Activated CD8-positive, alpha-beta T cell treated with anti-CD3 and anti-CD28 coated beads for 36 hours (primary cell): ENCODE data around the gene ST6GALNAC3. TPM values are rescaled to one million over a fixed set of nuclear protein-coding genes. Genes with fewer than 3 reads are reported as not detected.
"Not testable (repeated sequence)": the region's sequence is repeated elsewhere in the genome, so short reads cannot be mapped to it uniquely, and the experiment has no call there.

Source experiments
- ATAC-seq: fragments of 200-7000 bp; cut with Tn5 transposase; one replicate; pipeline ENCODE4 v1.10.0; 2021; ENCODE audit warnings: mild to moderate bottlenecking, moderate library complexity
- CTCF ChIA-PET: fragments of 350-600 bp; sonication (Branson Sonifier 250); formaldehyde crosslinking; loops from one replicate; lab custom pipeline; 2021; ENCODE audit warnings: antibody characterized with exemption; lab: Charles Lee
- POLR2A ChIA-PET: fragments of 350-600 bp; sonication (Branson Sonifier 250); formaldehyde crosslinking; loops from one replicate; lab custom pipeline; 2021; ENCODE audit warnings: antibody characterized with exemption; lab: Charles Lee
- DNase-seq: peaks from one replicate; pipeline ENCODE4 v3.0.0-alpha.2; 2020
- H3K27ac Mint-ChIP-seq: one replicate; pipeline ENCODE4 v1.8.0; 2021; ENCODE audit warnings: mild to moderate bottlenecking, mixed read lengths
- H3K27me3 Mint-ChIP-seq: one replicate; pipeline ENCODE4 v1.8.0; 2021; ENCODE audit warnings: mixed read lengths
- H3K36me3 Mint-ChIP-seq: one replicate; pipeline ENCODE4 v1.8.0; 2021; ENCODE audit warnings: low read depth, mixed read lengths
- H3K4me1 Mint-ChIP-seq: one replicate; pipeline ENCODE4 v1.8.0; 2021; ENCODE audit warnings: low read depth, mixed read lengths
- H3K4me3 Mint-ChIP-seq: one replicate; pipeline ENCODE4 v1.8.0; 2021; ENCODE audit warnings: mild to moderate bottlenecking, moderate library complexity, mixed read lengths
- H3K9me3 Mint-ChIP-seq: one replicate; pipeline ENCODE4 v1.8.0; 2021; ENCODE audit warnings: mixed read lengths
- intact Hi-C: fragments of 100-400 bp; cut with micrococcal nuclease; formaldehyde crosslinking; loops from one replicate; pipeline ENCODE4 v1.10.0; 2022
- total RNA-seq, 2 experiments: library from RNA; stranded (reverse); gene quantifications; one replicate each; pipeline ENCODE4 v1.2.3, GENCODE V29; 2021
- TF ChIP-seq, protein P1 (sequence below): fragments of 200-600 bp; IDR thresholded peaks from one replicate; pipeline ENCODE4 v1.8.0; 2022; ENCODE audit warnings: antibody characterized with exemption, mild to moderate bottlenecking

Gene ST6GALNAC3
- total RNA-seq, 2 experiments from 2014 or later: 2.7 to 2.9 TPM

DNA sequence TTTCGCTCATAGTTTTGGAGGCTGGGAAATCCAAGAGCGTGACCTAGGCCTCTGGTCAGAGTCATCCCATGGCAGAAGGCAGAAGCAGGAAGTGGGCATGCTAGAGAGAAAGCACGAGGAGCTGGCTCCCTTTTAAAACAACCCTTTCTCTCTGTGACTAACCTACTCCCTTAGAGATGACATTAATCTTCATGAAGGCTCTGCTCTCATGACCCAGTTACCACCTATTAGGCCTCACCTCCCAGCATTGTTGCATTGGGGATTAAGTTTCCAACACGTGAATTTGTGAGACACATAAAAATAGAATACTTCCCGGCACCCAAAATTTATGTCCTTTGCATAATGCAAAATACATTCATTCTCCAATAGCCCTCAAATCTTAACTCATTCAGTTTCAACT is 569.6 kb downstream of the ST6GALNAC3 start:
- H3K9me3 Mint-ChIP-seq: no peaks in the 10 kb centered on the region
- no peaks in the 10 kb centered on the region for H3K36me3 Mint-ChIP-seq
- ChIA-PET CTCF (no interaction called here), POLR2A (no interaction called here)
- H3K4me1 Mint-ChIP-seq: no peaks in the 10 kb centered on the region
- intact Hi-C loops: no loop called here
- DNase-seq (no peak), ATAC-seq (no peak)
- peaks cover 3% of the 10 kb centered on the region for H3K27me3 Mint-ChIP-seq
- no peak overlapping the region for H3K4me3 Mint-ChIP-seq
- no peak overlapping the region for H3K27ac Mint-ChIP-seq
- TF ChIP-seq, protein P1, sequence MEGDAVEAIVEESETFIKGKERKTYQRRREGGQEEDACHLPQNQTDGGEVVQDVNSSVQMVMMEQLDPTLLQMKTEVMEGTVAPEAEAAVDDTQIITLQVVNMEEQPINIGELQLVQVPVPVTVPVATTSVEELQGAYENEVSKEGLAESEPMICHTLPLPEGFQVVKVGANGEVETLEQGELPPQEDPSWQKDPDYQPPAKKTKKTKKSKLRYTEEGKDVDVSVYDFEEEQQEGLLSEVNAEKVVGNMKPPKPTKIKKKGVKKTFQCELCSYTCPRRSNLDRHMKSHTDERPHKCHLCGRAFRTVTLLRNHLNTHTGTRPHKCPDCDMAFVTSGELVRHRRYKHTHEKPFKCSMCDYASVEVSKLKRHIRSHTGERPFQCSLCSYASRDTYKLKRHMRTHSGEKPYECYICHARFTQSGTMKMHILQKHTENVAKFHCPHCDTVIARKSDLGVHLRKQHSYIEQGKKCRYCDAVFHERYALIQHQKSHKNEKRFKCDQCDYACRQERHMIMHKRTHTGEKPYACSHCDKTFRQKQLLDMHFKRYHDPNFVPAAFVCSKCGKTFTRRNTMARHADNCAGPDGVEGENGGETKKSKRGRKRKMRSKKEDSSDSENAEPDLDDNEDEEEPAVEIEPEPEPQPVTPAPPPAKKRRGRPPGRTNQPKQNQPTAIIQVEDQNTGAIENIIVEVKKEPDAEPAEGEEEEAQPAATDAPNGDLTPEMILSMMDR: no peak

DNA sequence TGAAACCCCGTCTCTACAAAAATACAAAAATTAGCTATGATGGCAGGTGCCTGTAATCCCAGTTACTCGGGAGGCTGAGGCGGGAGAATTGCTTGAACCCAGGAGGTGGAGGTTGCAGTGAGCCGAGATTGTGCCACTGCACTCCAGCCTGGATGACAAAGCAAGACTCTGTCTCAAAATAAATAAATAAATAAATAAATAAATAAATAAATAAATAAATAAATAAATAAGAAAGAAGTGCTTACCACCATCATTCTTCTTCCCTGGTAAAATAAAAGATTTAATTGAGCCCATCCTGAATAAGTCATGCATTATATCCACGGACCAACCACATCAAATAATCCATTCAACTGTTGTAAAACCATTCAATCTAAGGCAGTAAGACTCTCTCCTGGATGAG is 578.3 kb downstream of the ST6GALNAC3 start:
- not testable (repeated sequence) for H3K27me3 Mint-ChIP-seq

DNA sequence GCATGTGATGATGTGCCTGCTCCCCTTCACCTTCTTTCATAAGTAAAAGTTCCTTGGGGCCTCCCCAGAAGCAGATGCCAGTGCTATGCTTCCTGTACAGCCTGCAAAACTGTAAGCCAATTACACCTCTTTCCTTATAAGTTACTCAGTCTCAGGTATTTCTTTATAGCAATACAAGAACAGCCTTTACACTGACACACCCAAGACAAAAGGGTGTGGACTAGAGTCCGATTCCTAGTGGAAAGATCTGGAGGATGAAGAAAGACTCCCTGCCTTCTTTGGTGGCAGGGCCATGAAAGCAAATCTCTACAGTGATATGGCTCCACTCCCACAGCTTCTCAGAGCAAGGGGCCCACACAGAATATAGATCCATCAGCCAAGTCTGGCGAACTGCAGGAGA is 583.1 kb downstream of the ST6GALNAC3 start:
- H3K9me3 Mint-ChIP-seq: peaks cover 6% of the 10 kb centered on the region
- intact Hi-C loops: no loop called here
- ChIA-PET POLR2A (no interaction called here), CTCF (no interaction called here)
- H3K4me3 Mint-ChIP-seq: no peak overlapping the region
- no peaks in the 10 kb centered on the region for H3K4me1 Mint-ChIP-seq
- H3K27me3 Mint-ChIP-seq: peaks cover 2% of the 10 kb centered on the region
- TF ChIP-seq, protein P1: no peak
- no peak overlapping the region for H3K27ac Mint-ChIP-seq
- DNase-seq (no peak), ATAC-seq (no peak)
- H3K36me3 Mint-ChIP-seq: no peaks in the 10 kb centered on the region

More for the DNA sequence above, 578.3 kb downstream of the ST6GALNAC3 start:
- H3K4me1 Mint-ChIP-seq, ATAC-seq, H3K36me3 Mint-ChIP-seq, CTCF ChIA-PET, H3K27ac Mint-ChIP-seq, H3K4me3 Mint-ChIP-seq, POLR2A ChIA-PET, intact Hi-C loops, DNase-seq: not testable (repeated sequence)
- peaks cover 10% of the 10 kb centered on the region for H3K9me3 Mint-ChIP-seq

DNA sequence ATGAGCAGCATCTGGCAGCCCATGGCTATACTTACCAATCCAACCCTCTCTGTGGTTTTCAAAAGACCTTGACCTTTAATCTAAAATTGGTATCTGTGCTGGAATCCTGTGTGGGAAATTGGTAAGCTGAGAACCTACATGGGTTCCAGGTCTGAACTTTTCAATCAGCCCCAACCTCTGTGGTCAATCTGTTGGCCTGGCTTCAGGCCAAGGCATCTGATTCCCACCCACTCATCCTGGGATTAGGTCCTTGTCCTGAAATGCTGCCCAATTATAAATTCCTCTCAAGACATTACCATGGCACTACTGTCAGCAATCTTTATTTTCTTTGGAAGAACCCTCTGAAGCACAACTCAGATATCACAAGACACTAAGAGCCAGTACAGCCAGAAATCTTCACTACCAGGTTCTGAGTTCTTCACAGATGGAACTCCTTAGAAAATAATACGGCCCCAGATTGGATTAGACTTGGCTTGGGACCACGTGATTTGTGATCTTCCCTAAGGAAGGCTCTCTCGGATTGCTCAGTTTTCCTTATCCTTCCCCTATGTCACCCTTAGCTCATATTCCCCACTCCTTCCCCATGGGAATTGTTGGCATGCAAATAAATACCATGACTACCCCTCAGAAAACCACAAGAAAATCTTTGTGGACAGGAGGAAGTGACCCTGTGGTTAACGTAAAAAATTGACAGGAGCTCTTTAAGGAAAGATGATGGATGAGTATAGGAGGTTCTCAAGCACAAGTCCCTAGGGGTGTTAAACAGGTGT is 584.8 kb downstream of the ST6GALNAC3 start:
- TF ChIP-seq, protein P1: no peak
- ChIA-PET POLR2A (interaction anchor here (0.5 kb wide), 1 partner anchor 654 kb away, joined by 3 read pairs; no protein-coding TSS in a partner anchor), CTCF (no interaction called here)
- no peaks in the 10 kb centered on the region for H3K36me3 Mint-ChIP-seq
- H3K4me1 Mint-ChIP-seq: no peaks in the 10 kb centered on the region
- peaks cover 6% of the 10 kb centered on the region for H3K9me3 Mint-ChIP-seq
- intact Hi-C loops: no loop called here
- no peak overlapping the region for H3K4me3 Mint-ChIP-seq
- no peak overlapping the region for H3K27ac Mint-ChIP-seq
- DNase-seq: no peak
- H3K27me3 Mint-ChIP-seq: peaks cover 2% of the 10 kb centered on the region
- ATAC-seq: no peak

DNA sequence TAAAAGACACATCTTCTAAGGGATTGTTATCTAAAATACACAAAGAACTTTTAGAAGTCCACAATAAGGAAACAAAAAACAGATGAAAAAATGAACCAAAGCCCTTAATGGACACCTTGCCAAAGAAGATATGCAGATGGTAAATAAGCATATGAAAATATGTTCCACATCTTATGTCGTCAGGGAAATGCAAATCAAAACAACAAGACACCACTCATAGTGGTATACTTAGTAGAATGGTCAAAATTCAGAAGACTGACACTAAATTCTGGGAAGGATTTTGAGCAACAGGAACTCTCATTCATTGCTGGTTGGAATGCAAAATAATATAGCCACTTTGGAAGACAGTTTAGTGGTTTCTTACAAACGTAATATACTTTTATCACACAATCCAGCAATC is 587.0 kb downstream of the ST6GALNAC3 start:
- intact Hi-C loops: no loop called here
- Mint-ChIP-seq H3K27me3 (peaks cover 2% of the 10 kb centered on the region), H3K27ac (no peak overlapping the region), H3K36me3 (no peaks in the 10 kb centered on the region), H3K4me1 (no peaks in the 10 kb centered on the region), H3K9me3 (peaks cover 6% of the 10 kb centered on the region), H3K4me3 (no peak overlapping the region)
- ATAC-seq (no peak), DNase-seq (no peak)
- POLR2A ChIA-PET: no interaction called here
- TF ChIP-seq, protein P1: no peak
- CTCF ChIA-PET: no interaction called here
